PC-9 (cell line): ENCODE results near the gene HES3.

Source experiments
- CTCF ChIP-seq: fragments of 200-600 bp; sonication (generic); conservative IDR thresholded peaks from 2 replicates; pipeline ENCODE4 v1.6.1; 2017; ENCODE audit warnings: mixed run types, antibody characterized with exemption, mild to moderate bottlenecking, moderate library complexity
- EZH2 ChIP-seq: fragments of 200-600 bp; sonication (generic); IDR thresholded peaks from 2 replicates; pipeline ENCODE4 v1.8.0; 2017; ENCODE audit warnings: antibody characterized with exemption, low read depth

GRCh38 chr1:6207075-6207885 is 36.7 kb upstream of the HES3 start:
- TF ChIP-seq CTCF (no peak), EZH2 (no peak)
